ENCODE data around the gene TRIM47. TPM values are rescaled to one million over a fixed set of nuclear protein-coding genes. Genes with fewer than 3 reads are reported as not detected.

The TRIM47 gene
- polyA plus RNA-seq, 4 donors: 6.1 to 18.1 (median 6.7) TPM

DNA sequence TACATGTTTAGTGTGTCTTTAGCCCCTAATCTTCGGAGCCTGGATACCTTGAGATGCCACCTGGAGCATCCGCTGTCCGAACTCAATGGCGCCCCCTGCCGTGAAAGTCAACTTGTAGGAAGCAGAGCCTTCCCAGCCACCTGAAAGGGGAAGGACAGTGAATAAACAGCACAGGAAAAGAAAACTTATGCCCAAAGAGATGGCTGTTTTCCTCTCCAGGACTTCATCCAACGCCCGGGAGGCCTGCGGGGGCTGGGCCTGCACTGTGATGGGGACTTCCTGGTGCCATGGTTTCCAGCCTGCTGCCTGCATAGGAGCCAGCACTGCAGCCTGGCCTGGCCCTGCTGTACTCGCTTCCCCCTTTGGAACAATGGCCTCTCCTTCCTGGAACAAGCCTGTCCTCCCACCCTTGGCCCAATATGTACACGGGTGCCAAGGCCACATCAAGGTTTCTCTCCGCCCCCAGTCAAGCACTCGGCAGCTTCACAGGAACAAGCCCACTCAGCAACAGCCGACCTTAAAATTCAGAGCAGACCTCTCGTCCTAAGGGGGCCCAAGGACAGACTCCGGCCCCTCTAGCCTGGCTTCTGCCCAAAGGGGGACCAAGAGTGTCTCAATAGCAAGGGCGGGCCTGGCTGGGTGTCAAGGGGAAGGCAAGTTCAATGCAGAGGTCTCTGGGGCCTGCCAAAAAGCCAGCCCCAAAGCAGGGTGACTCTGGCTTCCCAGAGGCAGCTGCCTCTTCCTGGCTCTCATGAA, 29.7 kb downstream of the TRIM47 start:
- DNase-seq (ENCODE audit: low read depth in 4 of 4, low spot score in 3 of 4): no peak

- DNase-seq (ENCODE audit: low read depth in 4 of 4, low spot score in 3 of 4): no peak
Observed at GRCh38 chr17:75847614-75848522, 30.5 kb downstream of the TRIM47 start.

DNA sequence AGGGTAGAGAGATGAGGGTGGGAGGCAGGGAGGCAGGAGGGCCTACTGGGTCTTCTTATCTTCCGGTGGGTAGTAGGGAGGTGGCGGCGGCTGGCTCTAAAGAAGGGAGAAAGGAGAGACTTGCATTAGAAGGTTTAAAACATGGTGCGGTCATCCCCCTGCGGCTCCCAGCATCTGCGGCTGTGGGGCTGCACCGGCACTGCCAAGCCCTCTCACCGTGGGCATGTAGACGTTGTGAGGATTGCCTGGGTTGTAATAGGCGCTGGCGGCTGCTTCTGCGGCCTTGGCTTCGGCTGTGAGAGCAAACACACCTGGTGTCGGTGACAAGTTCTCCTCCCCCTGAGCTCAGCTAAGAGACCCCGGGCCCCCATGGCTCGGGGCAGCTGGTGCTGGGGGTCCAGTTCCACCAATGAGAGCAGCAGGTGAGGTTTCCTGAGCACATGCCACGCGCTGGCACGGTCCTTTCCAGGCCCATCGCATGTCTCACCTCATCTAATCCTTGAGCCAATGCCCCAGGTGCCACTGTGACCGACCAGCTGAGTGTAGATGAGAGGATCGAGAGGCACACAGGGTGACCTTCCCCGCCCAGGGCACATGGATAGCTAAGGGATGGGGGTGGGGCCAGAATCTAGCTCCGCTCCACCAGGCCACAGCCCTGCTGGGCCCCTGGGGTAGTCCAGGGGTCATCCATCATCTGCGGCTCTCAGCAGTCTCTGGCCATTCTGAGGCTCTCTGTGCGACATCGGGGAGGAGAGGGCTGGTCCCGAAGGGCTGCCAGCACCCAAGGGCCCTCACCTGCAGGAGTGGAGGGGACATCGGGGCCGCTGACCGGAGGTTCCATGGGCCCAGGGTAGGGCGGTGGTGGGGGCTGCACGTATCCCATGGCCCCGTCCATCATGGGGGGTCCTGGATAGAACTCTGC, 31.4 kb downstream of the TRIM47 start:
- no peak for DNase-seq (ENCODE audit: low read depth in 4 of 4, low spot score in 3 of 4)

GRCh38 chr17:75845933-75846691, 32.3 kb downstream of the TRIM47 start:
- DNase-seq (ENCODE audit: low read depth in 4 of 4, low spot score in 3 of 4): no peak

GRCh38 chr17:75845058-75845711, 33.2 kb downstream of the TRIM47 start:
- DNase-seq (ENCODE audit: low read depth in 4 of 4, low spot score in 3 of 4): peak in 1 of 4 donors; percentile 48

DNA sequence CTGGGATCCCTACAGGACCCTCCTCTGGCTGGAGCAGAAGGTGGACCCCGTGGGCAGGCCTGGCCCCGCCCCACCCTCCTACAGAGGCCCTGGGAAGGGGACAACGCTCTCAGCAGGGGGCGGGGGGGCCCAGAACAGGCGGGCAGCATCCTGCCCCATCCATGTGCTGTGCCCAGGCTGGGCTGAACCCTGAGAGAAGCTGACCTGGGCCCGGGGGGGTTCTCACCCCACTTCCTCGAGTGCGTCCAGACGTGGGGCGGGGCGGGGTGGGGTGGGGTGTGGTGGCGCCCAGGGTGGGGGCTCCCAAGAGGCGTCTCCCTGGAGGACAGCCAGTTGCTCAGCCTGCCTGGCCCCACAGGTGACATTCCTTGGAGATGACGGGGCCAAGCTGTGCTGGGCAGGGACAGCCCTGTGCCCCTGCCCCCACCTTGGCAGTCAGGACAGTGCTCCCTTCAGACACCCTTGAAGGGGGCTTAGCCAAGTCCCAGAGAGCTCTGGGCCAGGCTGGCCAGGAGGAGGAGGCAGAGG, 33.8 kb downstream of the TRIM47 start:
- DNase-seq (ENCODE audit: low read depth in 4 of 4, low spot score in 3 of 4): no peak

DNA sequence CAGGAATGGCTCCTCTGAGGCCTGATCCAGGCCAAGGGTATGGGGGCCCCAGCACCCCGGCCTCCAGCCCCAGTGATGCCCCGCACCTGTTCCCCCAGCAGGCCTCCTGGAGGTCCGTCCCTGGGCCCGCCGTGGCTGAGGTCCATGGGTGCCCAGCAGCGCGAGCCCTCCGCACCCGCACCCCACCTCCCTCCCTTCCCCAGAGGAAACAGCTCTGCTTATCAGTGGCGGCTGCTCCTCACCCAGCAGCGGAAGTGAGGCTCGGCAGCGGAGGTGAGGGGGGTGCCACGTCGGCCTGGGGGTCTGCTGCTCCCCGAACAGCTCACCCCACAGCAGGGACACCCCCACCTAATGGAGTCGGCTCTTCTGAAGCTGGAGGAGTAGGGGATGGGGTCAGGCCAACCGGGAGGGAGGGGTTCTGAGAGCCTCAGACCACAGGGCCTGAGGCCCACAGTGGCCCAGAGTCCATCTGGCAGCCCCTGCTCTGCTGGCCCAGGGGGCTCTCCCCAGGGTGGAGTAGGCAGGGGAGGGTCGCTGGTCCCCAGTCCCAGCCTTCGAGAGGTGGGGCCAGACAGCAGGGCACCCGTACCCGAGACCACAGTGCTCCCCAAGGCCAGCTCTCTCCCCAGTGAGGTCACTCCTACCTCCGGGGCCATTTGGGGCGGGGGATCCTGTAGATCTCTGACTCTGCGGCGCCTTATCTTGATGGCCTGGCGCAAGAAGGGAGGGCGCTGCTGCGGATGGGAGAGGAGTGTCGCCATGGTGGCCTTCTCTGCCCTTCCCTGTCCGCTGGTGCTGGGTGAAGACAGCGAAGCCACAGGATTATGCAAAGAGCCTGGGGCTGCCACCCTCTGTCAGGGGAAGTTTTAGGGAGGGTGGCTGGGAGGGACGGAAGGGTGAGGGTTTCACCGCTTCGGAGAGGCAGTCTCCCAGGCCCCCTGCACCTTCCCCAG, 34.5 kb downstream of the TRIM47 start, which contains the start of gene UNC13D:
Gene UNC13D, minus strand, starts transcription at position 828 of the 953 bp plus-strand sequence. Its CDS starts 67 bp downstream, at position 761.
- DNase-seq (ENCODE audit: low read depth in 4 of 4, low spot score in 3 of 4): no peak

GRCh38 chr17:75842963-75843576, 35.3 kb downstream of the TRIM47 start:
- DNase-seq (ENCODE audit: low read depth in 4 of 4, low spot score in 3 of 4): no peak

DNA sequence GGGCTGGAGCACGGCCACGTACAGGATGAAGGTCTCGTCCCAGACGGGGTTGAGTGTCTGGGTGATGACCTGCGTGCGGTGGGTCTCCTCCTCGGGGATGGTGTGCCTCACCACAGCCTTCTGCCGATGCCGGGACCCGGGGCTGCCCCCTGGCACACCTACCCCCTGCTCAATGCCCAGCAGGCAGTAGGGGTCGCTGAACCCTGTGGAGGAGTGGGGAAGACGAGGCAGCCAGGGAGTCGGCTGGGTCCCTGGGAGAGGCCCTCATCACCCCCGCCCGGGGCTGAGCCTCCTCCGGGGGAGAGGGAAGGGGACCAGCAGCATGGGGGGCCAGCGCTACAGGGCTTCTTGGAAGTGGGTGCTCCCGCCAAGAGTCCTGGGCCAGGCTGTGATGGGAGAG, 36.0 kb downstream of the TRIM47 start:
- no peak for DNase-seq (ENCODE audit: low read depth in 4 of 4, low spot score in 3 of 4)

DNA sequence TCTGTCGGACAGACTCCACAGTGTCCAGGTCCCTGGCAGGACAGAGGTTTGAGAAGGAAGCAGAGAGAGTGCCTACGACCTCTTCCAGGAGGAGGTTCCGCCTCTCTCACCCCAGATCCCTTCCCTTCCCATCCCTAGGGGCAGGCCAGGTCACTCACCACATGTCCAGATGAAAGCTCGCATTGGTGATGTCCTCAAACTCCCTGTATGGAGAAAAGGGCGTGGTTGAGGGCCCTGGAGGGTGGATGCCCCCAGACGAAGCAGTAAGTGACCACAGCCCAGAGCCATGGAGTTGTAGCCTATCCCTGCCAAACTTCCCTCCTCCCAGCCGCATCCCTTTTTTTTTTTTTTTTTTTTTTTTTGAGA, 37.6 kb downstream of the TRIM47 start:
- DNase-seq (ENCODE audit: low read depth in 4 of 4, low spot score in 3 of 4): no peak

- DNase-seq (ENCODE audit: low read depth in 4 of 4, low spot score in 3 of 4): no peak
Observed at GRCh38 chr17:75839942-75840798, 38.2 kb downstream of the TRIM47 start.

DNA sequence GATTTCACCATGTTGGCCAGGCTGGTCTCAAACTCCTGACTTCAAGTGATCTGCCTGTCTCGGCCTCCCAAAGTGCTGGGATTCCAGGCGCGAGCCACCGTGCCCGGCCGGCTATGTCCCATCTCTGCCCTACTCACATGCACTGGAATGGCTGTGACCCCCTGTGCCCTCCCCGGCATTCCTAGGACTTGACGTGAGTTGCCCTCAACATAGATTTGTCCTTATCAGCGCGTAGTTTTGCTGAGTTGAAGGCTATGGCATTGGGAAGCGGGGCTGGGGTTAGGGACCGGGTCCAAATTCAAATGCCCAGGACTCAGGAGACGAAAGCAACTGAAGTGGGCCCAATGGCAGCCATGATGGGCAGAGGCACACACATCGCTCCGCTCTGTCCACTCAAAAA, 40.0 kb downstream of the TRIM47 start:
- DNase-seq (ENCODE audit: low read depth in 4 of 4, low spot score in 3 of 4): no peak

GRCh38 chr17:75837899-75838298, 40.5 kb downstream of the TRIM47 start:
- no peak for DNase-seq (ENCODE audit: low read depth in 4 of 4, low spot score in 3 of 4)

GRCh38 chr17:75836605-75837004, 41.8 kb downstream of the TRIM47 start:
- no peak for DNase-seq (ENCODE audit: low read depth in 4 of 4, low spot score in 3 of 4)

GRCh38 chr17:75835654-75835987, 42.8 kb downstream of the TRIM47 start:
- no peak for DNase-seq (ENCODE audit: low read depth in 4 of 4, low spot score in 3 of 4)

DNA sequence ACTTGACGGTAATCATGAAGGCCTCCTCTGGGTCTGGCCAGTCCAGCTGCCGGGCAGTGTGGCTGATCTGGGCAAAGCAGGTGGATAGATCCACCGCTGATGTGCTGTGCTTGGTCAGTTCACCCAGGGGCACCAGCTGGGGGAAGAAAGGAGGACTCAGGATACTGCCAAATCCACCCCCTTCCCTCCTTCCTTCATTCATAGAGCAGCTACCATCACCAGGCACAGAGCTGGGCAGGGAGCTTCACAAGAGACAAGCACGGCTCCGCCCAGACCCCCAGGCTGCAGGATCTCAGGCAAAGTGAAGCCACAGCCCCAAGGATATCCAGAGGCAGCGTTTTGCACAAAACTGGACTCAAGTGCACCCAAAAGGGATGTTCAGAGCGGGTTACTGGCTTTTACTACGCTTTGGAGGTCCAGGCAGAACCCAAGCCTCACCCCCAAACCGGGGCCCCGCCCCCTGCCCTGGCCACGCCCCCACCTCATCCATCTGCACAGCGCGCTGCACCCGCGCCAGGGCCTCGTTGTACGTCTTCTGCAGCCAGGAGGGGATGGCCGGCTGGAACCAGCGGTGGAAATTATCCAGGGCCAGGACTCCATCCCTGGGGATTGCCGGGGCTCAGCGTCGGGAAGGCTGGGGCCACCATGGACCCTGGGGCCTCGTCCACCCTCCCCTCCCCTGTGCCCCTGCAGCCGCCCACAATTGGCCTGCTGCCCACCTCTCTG, 43.3 kb downstream of the TRIM47 start:
- no peak for DNase-seq (ENCODE audit: low read depth in 4 of 4, low spot score in 3 of 4)
